ENCODE measurements around the gene CNMD. TPM values are rescaled to one million over a fixed set of nuclear protein-coding genes. Genes with fewer than 3 reads are reported as not detected.
A peak's percentile ranks its signal among the peaks of the same experiment; 100 is the strongest.

CNMD gene
- total RNA-seq, 1 experiment from 2014 or later, result not detected

DNA sequence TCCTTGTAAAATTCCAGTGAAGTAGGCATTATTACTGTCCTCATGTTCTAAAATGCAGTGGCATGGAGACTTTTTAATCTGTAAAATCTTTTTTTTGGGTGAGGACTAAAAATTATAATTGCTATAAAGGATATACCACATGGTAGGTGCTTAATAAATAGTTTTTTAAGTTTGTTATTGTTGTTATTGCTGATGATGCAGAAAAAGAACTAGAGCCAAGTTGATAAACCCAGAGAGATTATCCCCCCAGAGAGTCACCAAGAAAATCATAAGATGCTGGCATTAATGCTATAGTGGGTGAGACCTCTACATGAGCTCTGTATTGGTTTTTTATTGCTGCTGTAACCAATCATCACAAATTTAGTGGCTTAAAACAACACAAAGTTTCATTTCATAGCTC is 44.3 kb upstream of the CNMD start:
- intact Hi-C loops (cut with micrococcal nuclease; ENCODE audit: unreplicated experiment), result no loop called here
- Histone ChIP-seq H3K36me3 (ENCODE audit: low read depth) (no peaks in the 10 kb centered on the region), H3K4me3 (no peak overlapping the region), H3K27me3 (ENCODE audit: insufficient read depth, low read depth) (peaks cover 61% of the 10 kb centered on the region), H3F3A (ENCODE audit: insufficient read depth, low read depth) (no peaks in the 10 kb centered on the region), H3K4me2 (no peak overlapping the region), H4K20me1 (ENCODE audit: insufficient read depth) (no peaks in the 10 kb centered on the region), H3K79me2 (ENCODE audit: low read depth) (no peaks in the 10 kb centered on the region), H2AFZ (no peak overlapping the region), H3K27ac (no peak overlapping the region), H3K9me3 (ENCODE audit: insufficient read depth, low read depth) (no peaks in the 10 kb centered on the region), H3K4me1 (replicated peaks; ENCODE audit: insufficient read depth) (no peaks in the 10 kb centered on the region), H3K9me2 (ENCODE audit: insufficient read depth) (no peaks in the 10 kb centered on the region)
- DNase-seq, result no peak
- CTCF ChIA-PET, result no interaction called here
- BruUV-seq (replicated peaks), result no TSS peak
- TF ChIP-seq, protein P1, sequence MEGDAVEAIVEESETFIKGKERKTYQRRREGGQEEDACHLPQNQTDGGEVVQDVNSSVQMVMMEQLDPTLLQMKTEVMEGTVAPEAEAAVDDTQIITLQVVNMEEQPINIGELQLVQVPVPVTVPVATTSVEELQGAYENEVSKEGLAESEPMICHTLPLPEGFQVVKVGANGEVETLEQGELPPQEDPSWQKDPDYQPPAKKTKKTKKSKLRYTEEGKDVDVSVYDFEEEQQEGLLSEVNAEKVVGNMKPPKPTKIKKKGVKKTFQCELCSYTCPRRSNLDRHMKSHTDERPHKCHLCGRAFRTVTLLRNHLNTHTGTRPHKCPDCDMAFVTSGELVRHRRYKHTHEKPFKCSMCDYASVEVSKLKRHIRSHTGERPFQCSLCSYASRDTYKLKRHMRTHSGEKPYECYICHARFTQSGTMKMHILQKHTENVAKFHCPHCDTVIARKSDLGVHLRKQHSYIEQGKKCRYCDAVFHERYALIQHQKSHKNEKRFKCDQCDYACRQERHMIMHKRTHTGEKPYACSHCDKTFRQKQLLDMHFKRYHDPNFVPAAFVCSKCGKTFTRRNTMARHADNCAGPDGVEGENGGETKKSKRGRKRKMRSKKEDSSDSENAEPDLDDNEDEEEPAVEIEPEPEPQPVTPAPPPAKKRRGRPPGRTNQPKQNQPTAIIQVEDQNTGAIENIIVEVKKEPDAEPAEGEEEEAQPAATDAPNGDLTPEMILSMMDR (conservative IDR thresholded peaks at IDR 0.05), result no peak
- TF ChIP-seq EZH2 (IDR thresholded peaks at IDR 0.05; ENCODE audit: low read depth), result no peak
- POLR2A ChIA-PET (ENCODE audit: unreplicated experiment), result no interaction called here

DNA sequence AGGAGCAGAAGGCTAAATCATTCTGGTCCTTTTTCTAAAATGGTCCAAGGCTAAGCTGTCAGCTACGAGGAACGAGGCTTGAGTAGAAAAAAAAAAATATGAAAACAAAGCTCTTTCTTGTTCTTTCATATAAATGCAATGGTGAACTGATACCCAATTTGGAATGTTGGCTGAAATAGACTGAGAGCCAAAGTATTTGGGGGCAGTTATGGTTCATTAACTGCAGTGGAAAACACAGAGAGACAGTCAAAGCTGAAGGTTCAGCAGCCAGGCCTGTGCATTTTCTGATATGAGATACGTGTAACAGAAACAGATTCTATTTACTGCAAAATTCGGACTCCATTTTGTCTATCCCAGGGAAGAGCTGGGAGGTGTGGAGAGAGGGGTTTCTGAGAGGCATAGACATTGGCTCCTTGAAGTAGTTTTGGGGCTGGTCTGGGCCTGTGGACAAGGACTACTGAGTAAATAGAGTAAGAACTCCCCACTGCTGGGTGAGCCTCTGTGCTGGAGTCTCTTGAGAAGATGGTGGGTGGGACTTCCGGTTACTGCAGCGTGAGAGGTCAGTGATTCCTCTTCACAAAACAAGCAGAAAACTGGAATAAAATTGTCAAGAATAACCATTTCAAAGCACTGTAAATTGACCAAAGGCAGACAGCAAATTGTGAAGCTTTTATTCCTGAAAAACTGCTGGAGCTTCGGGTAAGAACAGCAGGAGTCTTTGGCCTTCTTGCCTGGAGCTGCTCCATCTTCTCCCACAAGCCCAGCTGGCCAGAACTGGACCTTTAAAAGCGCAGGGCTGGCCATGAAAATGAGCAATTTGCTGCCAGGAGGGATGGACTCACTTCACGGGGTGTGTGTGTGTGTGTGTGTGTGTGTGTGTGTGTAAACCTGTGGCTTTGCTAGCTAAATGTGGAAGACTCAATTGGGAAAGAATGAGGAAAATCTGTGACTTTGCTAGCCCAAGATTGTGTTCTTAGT is 43.1 kb upstream of the CNMD start:
- peak overlapping the region; percentile 7; the same call in 1 of the 2 replicates for H3K4me2 ChIP-seq
- H3K9me2 ChIP-seq (ENCODE audit: insufficient read depth), result no peaks in the 10 kb centered on the region
- no peak overlapping the region for H3K4me3 ChIP-seq
- DNase-seq, result no peak
- H4K20me1 ChIP-seq (ENCODE audit: insufficient read depth), result no peaks in the 10 kb centered on the region
- no peaks in the 10 kb centered on the region for H3K9me3 ChIP-seq (ENCODE audit: insufficient read depth, low read depth)
- H3K4me1 ChIP-seq (replicated peaks; ENCODE audit: insufficient read depth), result no peaks in the 10 kb centered on the region
- CTCF ChIA-PET, result no interaction called here
- H3F3A ChIP-seq (ENCODE audit: insufficient read depth, low read depth), result no peaks in the 10 kb centered on the region
- peaks cover 62% of the 10 kb centered on the region for H3K27me3 ChIP-seq (ENCODE audit: insufficient read depth, low read depth)
- intact Hi-C loops (cut with micrococcal nuclease; ENCODE audit: unreplicated experiment), result no loop called here
- H3K79me2 ChIP-seq (ENCODE audit: low read depth), result no peaks in the 10 kb centered on the region
- no peaks in the 10 kb centered on the region for H3K36me3 ChIP-seq (ENCODE audit: low read depth)
- no TSS peak for BruUV-seq (replicated peaks)
- TF ChIP-seq, protein P1 (conservative IDR thresholded peaks at IDR 0.05), result no peak
- POLR2A ChIA-PET (ENCODE audit: unreplicated experiment), result no interaction called here
- H2AFZ ChIP-seq, result 0 out of 2 replicates have a peak overlapping the region, but pooled peaks have one; percentile 29
- H3K27ac ChIP-seq, result no peak overlapping the region

DNA sequence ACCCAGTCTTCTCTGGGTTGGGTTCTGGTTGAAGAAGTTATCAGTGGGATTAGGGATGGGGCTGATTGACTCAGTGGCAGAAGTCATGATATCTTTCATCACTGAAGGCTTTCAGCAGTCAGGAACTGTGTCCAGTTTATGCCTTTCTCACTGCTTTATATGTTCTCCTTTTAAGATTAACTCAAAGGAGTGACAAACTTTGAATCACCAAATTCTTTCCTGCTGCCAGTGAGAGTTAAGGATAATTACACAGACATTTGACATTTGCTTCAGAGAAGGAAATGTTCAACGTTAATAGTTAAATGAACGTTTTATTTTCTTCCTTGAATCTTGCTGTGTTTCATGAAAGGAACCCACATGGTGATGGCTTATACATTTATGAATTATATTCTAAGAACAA is 41.0 kb upstream of the CNMD start:
- ChIA-PET CTCF (no interaction called here), POLR2A (ENCODE audit: unreplicated experiment) (no interaction called here)
- peaks cover 62% of the 10 kb centered on the region for H3K27me3 ChIP-seq (ENCODE audit: insufficient read depth, low read depth)
- H3K9me3 ChIP-seq (ENCODE audit: insufficient read depth, low read depth), result no peaks in the 10 kb centered on the region
- DNase-seq, result no peak
- H3K4me2 ChIP-seq, result no peak overlapping the region
- H3K79me2 ChIP-seq (ENCODE audit: low read depth), result no peaks in the 10 kb centered on the region
- H4K20me1 ChIP-seq (ENCODE audit: insufficient read depth), result no peaks in the 10 kb centered on the region
- H3K4me3 ChIP-seq, result no peak overlapping the region
- BruUV-seq (replicated peaks), result no TSS peak
- TF ChIP-seq EZH2 (IDR thresholded peaks at IDR 0.05; ENCODE audit: low read depth), result no peak
- TF ChIP-seq, protein P1 (conservative IDR thresholded peaks at IDR 0.05), result no peak
- H3K9me2 ChIP-seq (ENCODE audit: insufficient read depth), result no peaks in the 10 kb centered on the region
- no peaks in the 10 kb centered on the region for H3F3A ChIP-seq (ENCODE audit: insufficient read depth, low read depth)
- no peaks in the 10 kb centered on the region for H3K36me3 ChIP-seq (ENCODE audit: low read depth)
- H2AFZ ChIP-seq, result no peak overlapping the region
- no peaks in the 10 kb centered on the region for H3K4me1 ChIP-seq (replicated peaks; ENCODE audit: insufficient read depth)
- intact Hi-C loops (cut with micrococcal nuclease; ENCODE audit: unreplicated experiment), result no loop called here
- H3K27ac ChIP-seq, result no peak overlapping the region
